H1 (cell line): ENCODE results near the gene PDE4B. TPM values are rescaled to one million over a fixed set of nuclear protein-coding genes. Genes with fewer than 3 reads are reported as not detected.

Source experiments
- CTCF ChIA-PET: fragments of 300-600 bp; sonication (Branson Sonifier 250); formaldehyde crosslinking; loops from one replicate; lab custom pipeline; 2021; ENCODE audit not compliant: partially characterized antibody; lab: Charles Lee
- POLR2A ChIA-PET: fragments of 300-600 bp; sonication (Branson Sonifier 250); formaldehyde crosslinking; loops from one replicate; lab custom pipeline; 2021; ENCODE audit warnings: inconsistent platforms; ENCODE audit not compliant: partially characterized antibody; lab: Charles Lee
- DNase-seq, 2 experiments: peaks; one replicate each; pipeline versions ENCODE4 v3.0.0 to v3.0.0-alpha.2; 2010 to 2022; ENCODE audit warnings: low spot score in 2 of 2, low read depth in 1 of 2, mixed read lengths in 1 of 2
- FAIRE-seq: peaks from 2 replicates; lab custom pipeline; 2011; peaks lifted over from hg19 to GRCh38; lab: Jason Lieb, UNC
- H2AFZ ChIP-seq: 2 replicates; pipeline ENCODE4 v1.8.1; 2012; ENCODE audit warnings: low read length, inconsistent platforms
- H2AK5ac ChIP-seq: 2 replicates; pipeline ENCODE4 v1.6.1; 2013; ENCODE audit warnings: low read depth, low read length
- H2BK120ac ChIP-seq: replicated peaks from 2 replicates; pipeline ENCODE3; 2013; ENCODE audit warnings: low read depth, low read length, inconsistent platforms
- H2BK12ac ChIP-seq: 2 replicates; pipeline ENCODE4 v1.6.1; 2013; ENCODE audit warnings: low read depth, low read length
- H2BK15ac ChIP-seq: 2 replicates; pipeline ENCODE4 v1.6.1; 2013; ENCODE audit warnings: low read length
- H2BK20ac ChIP-seq: 2 replicates; pipeline ENCODE4 v1.6.1; 2013; ENCODE audit warnings: low read length
- H2BK5ac ChIP-seq: 2 replicates; pipeline ENCODE4 v1.6.1; 2013; ENCODE audit warnings: low read depth, low read length
- H3K14ac ChIP-seq: 2 replicates; pipeline ENCODE4 v1.6.1; 2013; ENCODE audit warnings: inconsistent platforms; ENCODE audit not compliant: insufficient read length
- H3K18ac ChIP-seq: 2 replicates; pipeline ENCODE4 v1.6.1; 2013; ENCODE audit warnings: low read length; ENCODE audit errors: extremely low read depth
- H3K23ac ChIP-seq: 2 replicates; pipeline ENCODE4 v1.6.1; 2013; ENCODE audit warnings: inconsistent platforms; ENCODE audit not compliant: insufficient read length
- H3K23me2 ChIP-seq: 2 replicates; pipeline ENCODE4 v1.6.1; 2013; ENCODE audit warnings: low read depth, low read length
- H3K27ac ChIP-seq: 2 replicates; pipeline ENCODE4 v1.6.1; 2011; ENCODE audit warnings: low read depth, low read length, inconsistent platforms
- H3K27me3 ChIP-seq, 4 experiments: replicated peaks in 1 of 4; 1 replicate in 1 of 4; 2 replicates in 3 of 4; pipeline versions ENCODE4 v1.6.1 to v1.8.1; 2011 to 2013; ENCODE audit warnings: low read length in 3 of 4, mild to moderate bottlenecking in 3 of 4, inconsistent platforms in 2 of 4, mixed read lengths in 2 of 4, moderate library complexity in 1 of 4; ENCODE audit not compliant: control insufficient read depth in 3 of 4, insufficient read depth in 3 of 4; ENCODE audit errors: extremely low read depth in 1 of 4
- H3K36me3 ChIP-seq, 4 experiments: 2 replicates each; pipeline versions ENCODE4 v1.6.1 to v1.8.1; 2011 to 2013; ENCODE audit warnings: mild to moderate bottlenecking in 4 of 4, low read length in 3 of 4, moderate library complexity in 2 of 4, control low read depth in 1 of 4, inconsistent platforms in 1 of 4; ENCODE audit not compliant: insufficient read depth in 4 of 4, control insufficient read depth in 2 of 4
- H3K4ac ChIP-seq: replicated peaks from 2 replicates; pipeline ENCODE3; 2013; ENCODE audit warnings: low read length, low read depth, mixed read lengths, inconsistent platforms; ENCODE audit not compliant: insufficient read length
- H3K4me1 ChIP-seq, 4 experiments: replicated peaks in 1 of 4; 1 replicate in 1 of 4; 2 replicates in 3 of 4; pipeline versions ENCODE4 v1.6.1 to v1.8.1; 2011 to 2013; ENCODE audit warnings: low read length in 3 of 4, inconsistent platforms in 2 of 4, mixed read lengths in 1 of 4; ENCODE audit not compliant: insufficient read depth in 4 of 4, control insufficient read depth in 3 of 4
- H3K4me2 ChIP-seq, 2 experiments: 2 replicates each; pipeline versions ENCODE4 v1.6.1 to v1.8.1; 2011 to 2013; ENCODE audit warnings: low read depth in 2 of 2, low read length in 2 of 2, control low read depth in 1 of 2, inconsistent platforms in 1 of 2, mild to moderate bottlenecking in 1 of 2; ENCODE audit not compliant: insufficient read depth in 1 of 2
- H3K4me3 ChIP-seq, 4 experiments: fragments of 200-600, 300-600 bp in 1 of 4; sonication (generic), shearing (Covaris generic), sonication (Bioruptor Twin) in 1 of 4; 2 replicates each; pipeline versions ENCODE4 v1.5.1 to v1.8.1; 2011 to 2016; ENCODE audit warnings: low read length in 4 of 4, low read depth in 3 of 4, control low read depth in 2 of 4, inconsistent platforms in 2 of 4, mild to moderate bottlenecking in 2 of 4, mixed read lengths in 1 of 4, moderate library complexity in 1 of 4; ENCODE audit not compliant: insufficient read depth in 2 of 4; ENCODE audit errors: extremely low read depth in 1 of 4
- H3K56ac ChIP-seq: replicated peaks from 2 replicates; pipeline ENCODE3; 2013; ENCODE audit warnings: low read depth, mild to moderate bottlenecking, mixed read lengths, low read length, inconsistent platforms; ENCODE audit not compliant: insufficient read length
- H3K79me1 ChIP-seq: 2 replicates; pipeline ENCODE4 v1.6.1; 2013; ENCODE audit warnings: low read depth, low read length, control low read depth
- H3K79me2 ChIP-seq, 2 experiments: 2 replicates each; pipeline versions ENCODE4 v1.6.1 to v1.8.1; 2012 to 2013; ENCODE audit warnings: low read length in 2 of 2, mild to moderate bottlenecking in 2 of 2, inconsistent platforms in 1 of 2; ENCODE audit not compliant: insufficient read depth in 2 of 2, control insufficient read depth in 1 of 2
- H3K9ac ChIP-seq, 4 experiments: replicated peaks in 1 of 4; 1 replicate in 1 of 4; 2 replicates in 3 of 4; pipeline versions ENCODE4 v1.6.1 to v1.8.1; 2011 to 2013; ENCODE audit warnings: low read depth in 3 of 4, low read length in 3 of 4, control low read depth in 2 of 4, mild to moderate bottlenecking in 2 of 4, moderate library complexity in 2 of 4, inconsistent platforms in 1 of 4; ENCODE audit errors: extremely low read depth in 1 of 4
- H3K9me3 ChIP-seq, 2 experiments: 2 replicates each; pipeline versions ENCODE4 v1.6.1 to v1.8.1; 2012 to 2013; ENCODE audit warnings: mild to moderate bottlenecking in 2 of 2, moderate library complexity in 2 of 2, control low read depth in 1 of 2, inconsistent platforms in 1 of 2, low read depth in 1 of 2, low read length in 1 of 2, mixed read lengths in 1 of 2; ENCODE audit not compliant: insufficient read depth in 2 of 2
- H4K20me1 ChIP-seq, 2 experiments: replicated peaks in 1 of 2; 2 replicates each; pipeline versions ENCODE3 to v1.8.1; 2011 to 2013; ENCODE audit warnings: inconsistent platforms in 2 of 2, low read length in 2 of 2, mild to moderate bottlenecking in 1 of 2; ENCODE audit not compliant: insufficient read depth in 2 of 2, control insufficient read depth in 1 of 2
- H4K5ac ChIP-seq: 2 replicates; pipeline ENCODE4 v1.6.1; 2013; ENCODE audit warnings: low read length, low read depth, mixed read lengths, inconsistent platforms; ENCODE audit not compliant: insufficient read length
- H4K8ac ChIP-seq: 2 replicates; pipeline ENCODE4 v1.8.0; 2013; ENCODE audit warnings: mild to moderate bottlenecking, moderate library complexity, low read length, inconsistent platforms; ENCODE audit not compliant: insufficient read depth; ENCODE audit errors: extremely low read depth
- H4K91ac ChIP-seq: replicated peaks from 2 replicates; pipeline ENCODE3; 2013; ENCODE audit warnings: low read length, mixed read lengths, inconsistent platforms; ENCODE audit not compliant: insufficient read length
- BCL11A ChIP-seq, 2 experiments: IDR thresholded peaks; one replicate each; pipeline ENCODE4 v1.6.1; 2011; ENCODE audit warnings: low read depth in 2 of 2, low read length in 2 of 2, mild to moderate bottlenecking in 2 of 2
- EGR1 ChIP-seq: IDR thresholded peaks from 2 replicates; pipeline ENCODE4 v1.6.1; 2011; ENCODE audit warnings: low read depth, low read length, borderline replicate concordance
- KDM5A ChIP-seq: fragments of 200-600 bp; IDR thresholded peaks from 2 replicates; pipeline ENCODE4 v1.7.1; 2012; ENCODE audit warnings: mild to moderate bottlenecking, low read length, inconsistent platforms, mixed read lengths
- SIX5 ChIP-seq: IDR thresholded peaks from 2 replicates; pipeline ENCODE4 v1.6.1; 2011; ENCODE audit warnings: mild to moderate bottlenecking, low read depth, low read length
- SP2 ChIP-seq: IDR thresholded peaks from 2 replicates; pipeline ENCODE4 v1.6.1; 2012; ENCODE audit warnings: mild to moderate bottlenecking, low read length, inconsistent platforms
- TCF12 ChIP-seq: IDR thresholded peaks from 2 replicates; pipeline ENCODE4 v1.6.1; 2011; ENCODE audit warnings: low read depth, mild to moderate bottlenecking, low read length
- WGBS, 2 experiments: shearing (Covaris generic) in 1 of 2; methylation state at CpG; one replicate each; pipeline versions ENCODE4 v1.1.6 to v1.1.7; 2013 to 2015; ENCODE audit warnings: low lambda C conversion rate in 2 of 2, mixed read lengths in 2 of 2, inconsistent platforms in 1 of 2, low coverage in 1 of 2, missing lambda C conversion rate in 1 of 2; ENCODE audit not compliant: insufficient replicate concordance in 2 of 2, insufficient coverage in 1 of 2, insufficient read length in 1 of 2; ENCODE audit errors: extremely low coverage in 1 of 2, missing lambda C conversion rate in 1 of 2; 5-methylcytosine and 5-hydroxymethylcytosine counted together
- polyA plus RNA-seq, 7 experiments: library from polyadenylated mRNA; depleted of rRNA in 3 of 7; stranded (reverse) in 5 of 7; unstranded in 2 of 7; fragments of >200 nt in 5 of 7; fragments of 200-250 nt in 2 of 7; gene quantifications; 1 replicate in 5 of 7; 2 replicates in 1 of 7; 4 replicates in 1 of 7; pipeline versions ENCODE4 v1.2.1 to v1.2.3, GENCODE V29; 2011 to 2013; ENCODE audit warnings: missing spikeins in 2 of 7, mixed read lengths in 2 of 7
- total RNA-seq: library from RNA; stranded (reverse); fragmentation: NEBNext Ultra II Directional; extraction: Animal tissue kit (Norgen Biotek cat#: 25700); gene quantifications from 2 replicates; pipeline ENCODE4 v1.2.1, GENCODE V29; 2021
- TF ChIP-seq, protein P1 (sequence below): IDR thresholded peaks from 2 replicates; pipeline ENCODE4 v1.6.1; 2012; ENCODE audit warnings: low read length, inconsistent platforms

Gene PDE4B
- total and polyA plus RNA-seq, 2 of the 8 experiments (the other 6 are each of a cell fraction or from before 2014, with no cell fraction given): 5.0 to 15.1 TPM

- H3K56ac ChIP-seq: no peak overlapping the region
- H3K36me3 ChIP-seq: no peaks in the 10 kb centered on the region
- no peak overlapping the region for H2BK15ac ChIP-seq
- DNase-seq: no peak
- no peak overlapping the region for H2AFZ ChIP-seq
- H3K79me1 ChIP-seq: no peaks in the 10 kb centered on the region
- no peaks in the 10 kb centered on the region for H3K27me3 ChIP-seq
- H3K4me2 ChIP-seq: no peak overlapping the region
- H4K8ac ChIP-seq: no peak overlapping the region
- ChIA-PET CTCF (interaction anchor here (0.5 to 18.4 kb wide), 13 partner anchors 13 to 296 kb away, joined by 3 to 273 read pairs (median 3); no protein-coding TSS in a partner anchor), POLR2A (no interaction called here)
- H3K4me1 ChIP-seq: no peaks in the 10 kb centered on the region; a peak in 1 of 7 replicates
- H3K23ac ChIP-seq: no peak overlapping the region
- no peak for FAIRE-seq
- H4K5ac ChIP-seq: no peak overlapping the region
- no peak overlapping the region for H3K4ac ChIP-seq
- H4K20me1 ChIP-seq: no peaks in the 10 kb centered on the region
- no peak for TF ChIP-seq BCL11A (IDR thresholded peaks at IDR 0.05; ENCODE audit: low read depth in 2 of 2, low read length in 2 of 2)
- no peak for TF ChIP-seq TCF12
- no peak for TF ChIP-seq EGR1
- TF ChIP-seq KDM5A: no peak
- TF ChIP-seq, protein P1, sequence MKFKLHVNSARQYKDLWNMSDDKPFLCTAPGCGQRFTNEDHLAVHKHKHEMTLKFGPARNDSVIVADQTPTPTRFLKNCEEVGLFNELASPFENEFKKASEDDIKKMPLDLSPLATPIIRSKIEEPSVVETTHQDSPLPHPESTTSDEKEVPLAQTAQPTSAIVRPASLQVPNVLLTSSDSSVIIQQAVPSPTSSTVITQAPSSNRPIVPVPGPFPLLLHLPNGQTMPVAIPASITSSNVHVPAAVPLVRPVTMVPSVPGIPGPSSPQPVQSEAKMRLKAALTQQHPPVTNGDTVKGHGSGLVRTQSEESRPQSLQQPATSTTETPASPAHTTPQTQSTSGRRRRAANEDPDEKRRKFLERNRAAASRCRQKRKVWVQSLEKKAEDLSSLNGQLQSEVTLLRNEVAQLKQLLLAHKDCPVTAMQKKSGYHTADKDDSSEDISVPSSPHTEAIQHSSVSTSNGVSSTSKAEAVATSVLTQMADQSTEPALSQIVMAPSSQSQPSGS: no peak
- no peak for TF ChIP-seq SP2
- TF ChIP-seq SIX5: no peak
- H3K79me2 ChIP-seq: no peaks in the 10 kb centered on the region
- H3K18ac ChIP-seq: no peak overlapping the region
- no peak overlapping the region for H3K27ac ChIP-seq
- no peak overlapping the region for H2AK5ac ChIP-seq
- H2BK120ac ChIP-seq: no peak overlapping the region
- H4K91ac ChIP-seq: no peak overlapping the region
- WGBS, 2 experiments: 93% methylated on average over 5 of the region's 5 CpGs; no CpG with 5 or more reads in 1 of the 2 experiments
- H3K9me3 ChIP-seq: no peaks in the 10 kb centered on the region
- no peak overlapping the region for H3K14ac ChIP-seq
- H3K4me3 ChIP-seq: no peak overlapping the region
- no peak overlapping the region for H2BK20ac ChIP-seq
- H3K9ac ChIP-seq: no peak overlapping the region
- no peak overlapping the region for H2BK12ac ChIP-seq
- no peaks in the 10 kb centered on the region for H3K23me2 ChIP-seq
- no peak overlapping the region for H2BK5ac ChIP-seq
Measured at GRCh38 chr1:66256629-66257572, 464.2 kb downstream of the PDE4B start.
